ENCODE data around the gene ZBTB2. TPM values are rescaled to one million over a fixed set of nuclear protein-coding genes. Genes with fewer than 3 reads are reported as not detected.

ZBTB2 gene
- total RNA-seq, 1 experiment from 2014 or later = 31.4 TPM

GRCh38 chr6:151440498-151440897 is 49.1 kb upstream of the ZBTB2 start:
- Mint-ChIP-seq H3K4me3 (no peak overlapping the region), H3K27me3 (ENCODE audit: low read depth) (no peaks in the 10 kb centered on the region), H3K4me1 (no peaks in the 10 kb centered on the region), H3K9me3 (no peaks in the 10 kb centered on the region), H3K27ac (no peak overlapping the region), H3K36me3 (ENCODE audit: insufficient read depth in 1 of 3, low read depth in 3 of 3) (peaks cover 2 to 43% (median 9%) of the 10 kb centered on the region in 3 experiments; a peak in 4 of 7 replicates)
- H3K4ac ChIP-seq (ENCODE audit: low read depth, low read length) = no peak overlapping the region
- H4K5ac ChIP-seq (ENCODE audit: insufficient read length, low read depth, low read length) = no peak overlapping the region
- no peak overlapping the region for H3K9ac ChIP-seq (ENCODE audit: extremely low read depth, insufficient read length, low read length)
- H3K4me2 ChIP-seq (ENCODE audit: insufficient read depth, insufficient read length, low read length) = no peak overlapping the region
- WGBS (ENCODE audit: extremely low coverage, insufficient read length, low lambda C conversion rate) = no CpG with 5 or more reads among the region's 1 CpG
- TF ChIP-seq, protein P1, sequence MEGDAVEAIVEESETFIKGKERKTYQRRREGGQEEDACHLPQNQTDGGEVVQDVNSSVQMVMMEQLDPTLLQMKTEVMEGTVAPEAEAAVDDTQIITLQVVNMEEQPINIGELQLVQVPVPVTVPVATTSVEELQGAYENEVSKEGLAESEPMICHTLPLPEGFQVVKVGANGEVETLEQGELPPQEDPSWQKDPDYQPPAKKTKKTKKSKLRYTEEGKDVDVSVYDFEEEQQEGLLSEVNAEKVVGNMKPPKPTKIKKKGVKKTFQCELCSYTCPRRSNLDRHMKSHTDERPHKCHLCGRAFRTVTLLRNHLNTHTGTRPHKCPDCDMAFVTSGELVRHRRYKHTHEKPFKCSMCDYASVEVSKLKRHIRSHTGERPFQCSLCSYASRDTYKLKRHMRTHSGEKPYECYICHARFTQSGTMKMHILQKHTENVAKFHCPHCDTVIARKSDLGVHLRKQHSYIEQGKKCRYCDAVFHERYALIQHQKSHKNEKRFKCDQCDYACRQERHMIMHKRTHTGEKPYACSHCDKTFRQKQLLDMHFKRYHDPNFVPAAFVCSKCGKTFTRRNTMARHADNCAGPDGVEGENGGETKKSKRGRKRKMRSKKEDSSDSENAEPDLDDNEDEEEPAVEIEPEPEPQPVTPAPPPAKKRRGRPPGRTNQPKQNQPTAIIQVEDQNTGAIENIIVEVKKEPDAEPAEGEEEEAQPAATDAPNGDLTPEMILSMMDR (conservative IDR thresholded peaks at IDR 0.05) = no peak
- H2BK15ac ChIP-seq (ENCODE audit: low read depth, low read length) = no peak overlapping the region
- H2BK5ac ChIP-seq (ENCODE audit: insufficient read length, low read length) = no peak overlapping the region
- peaks cover 2% of the 10 kb centered on the region; the same call in 1 of the 2 replicates for H3K79me2 ChIP-seq (ENCODE audit: insufficient read depth, low read length)
- no peak overlapping the region for H3T11ph ChIP-seq (ENCODE audit: low read length)
- H3K23me2 ChIP-seq (ENCODE audit: insufficient read length, low read depth, low read length, poor library complexity, severe bottlenecking) = no peaks in the 10 kb centered on the region
- H3K14ac ChIP-seq (ENCODE audit: insufficient read depth, low read length) = no peak overlapping the region
- no peak overlapping the region for H3K18ac ChIP-seq (ENCODE audit: insufficient read length, low read depth, low read length)
- H3K4me1 ChIP-seq (ENCODE audit: insufficient read depth, low read length) = no peaks in the 10 kb centered on the region
- no peak overlapping the region for H2AK5ac ChIP-seq (ENCODE audit: insufficient read length, low read length)
- no peak overlapping the region for H2BK120ac ChIP-seq (ENCODE audit: low read depth, low read length, poor library complexity, severe bottlenecking)
- no peak overlapping the region for H2BK12ac ChIP-seq (ENCODE audit: insufficient read length, low read depth, low read length)
- DNase-seq = no peak
- no peak overlapping the region for H4K8ac ChIP-seq (replicated peaks; ENCODE audit: insufficient read length, low read depth, low read length)
- H3K56ac ChIP-seq (ENCODE audit: insufficient read length, low read depth, low read length) = no peak overlapping the region
- H3K27ac ChIP-seq (ENCODE audit: insufficient read length, low read depth, low read length) = no peak overlapping the region
- H3K79me1 ChIP-seq (ENCODE audit: insufficient read depth, low read depth, low read length, poor library complexity, severe bottlenecking) = no peaks in the 10 kb centered on the region
- H2AFZ ChIP-seq (ENCODE audit: low read length) = no peak overlapping the region
- H4K20me1 ChIP-seq (ENCODE audit: control insufficient read depth, insufficient read depth, insufficient read length) = no peaks in the 10 kb centered on the region
- H4K91ac ChIP-seq (ENCODE audit: insufficient read length, low read depth, low read length) = no peak overlapping the region
- H2BK20ac ChIP-seq (ENCODE audit: low read depth, low read length, poor library complexity, severe bottlenecking) = no peak overlapping the region
- no peaks in the 10 kb centered on the region for H3K9me3 ChIP-seq (ENCODE audit: control insufficient read depth, low read depth, low read length)
- H3K23ac ChIP-seq (ENCODE audit: insufficient read length, low read depth, low read length) = no peak overlapping the region
- H3K27me3 ChIP-seq (ENCODE audit: insufficient read depth, low read length) = no peaks in the 10 kb centered on the region
